HS-27A (cell line): ENCODE measurements around the gene PSMB10.
"Not testable (repeated sequence)": the region's sequence is repeated elsewhere in the genome, so short reads cannot be mapped to it uniquely, and the experiment has no call there.

ENCODE experiments used
- DNase-seq: peaks from one replicate; pipeline ENCODE4 v3.0.0-alpha.2; 2012; ENCODE audit warnings: low read depth, missing footprints

Gene PSMB10

DNA sequence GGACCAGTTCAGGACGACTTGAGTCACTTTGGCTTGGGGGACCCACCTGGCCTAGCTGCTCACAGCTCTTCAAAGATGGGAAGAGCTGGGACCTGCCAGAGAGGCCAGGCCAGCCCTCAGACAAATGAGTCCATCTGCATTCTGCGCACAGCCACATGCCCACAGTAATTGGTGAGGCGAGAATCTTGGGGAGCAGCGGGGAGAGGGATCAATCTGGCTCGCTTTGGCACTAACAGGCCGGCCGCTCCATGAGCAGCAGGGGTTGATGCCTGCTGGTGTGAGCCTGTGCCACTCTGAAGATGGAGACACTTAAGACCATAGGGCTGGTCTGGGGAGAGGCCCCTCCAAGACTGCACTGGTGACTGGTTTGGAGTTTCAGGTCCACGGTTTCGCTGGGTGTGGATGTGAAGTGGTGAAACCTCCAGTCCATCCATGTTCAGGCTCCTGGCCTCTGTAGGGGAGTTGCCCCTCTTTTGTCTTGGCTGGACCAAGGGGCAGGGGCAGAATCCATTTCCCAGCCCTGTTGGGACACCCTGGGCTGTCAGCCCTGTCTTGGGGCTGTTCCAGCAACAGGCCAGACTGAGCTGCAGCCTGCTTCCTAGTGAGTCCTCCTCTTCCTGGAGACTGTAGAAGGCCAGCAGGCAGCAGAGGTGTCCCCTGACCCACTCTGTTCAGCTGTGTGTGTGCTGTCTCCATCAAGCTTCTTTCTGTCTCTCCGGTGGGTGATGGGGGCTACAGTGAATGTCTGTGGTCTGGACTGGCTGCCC is 12.3 kb downstream of the PSMB10 start:
- DNase-seq, result no peak

DNA sequence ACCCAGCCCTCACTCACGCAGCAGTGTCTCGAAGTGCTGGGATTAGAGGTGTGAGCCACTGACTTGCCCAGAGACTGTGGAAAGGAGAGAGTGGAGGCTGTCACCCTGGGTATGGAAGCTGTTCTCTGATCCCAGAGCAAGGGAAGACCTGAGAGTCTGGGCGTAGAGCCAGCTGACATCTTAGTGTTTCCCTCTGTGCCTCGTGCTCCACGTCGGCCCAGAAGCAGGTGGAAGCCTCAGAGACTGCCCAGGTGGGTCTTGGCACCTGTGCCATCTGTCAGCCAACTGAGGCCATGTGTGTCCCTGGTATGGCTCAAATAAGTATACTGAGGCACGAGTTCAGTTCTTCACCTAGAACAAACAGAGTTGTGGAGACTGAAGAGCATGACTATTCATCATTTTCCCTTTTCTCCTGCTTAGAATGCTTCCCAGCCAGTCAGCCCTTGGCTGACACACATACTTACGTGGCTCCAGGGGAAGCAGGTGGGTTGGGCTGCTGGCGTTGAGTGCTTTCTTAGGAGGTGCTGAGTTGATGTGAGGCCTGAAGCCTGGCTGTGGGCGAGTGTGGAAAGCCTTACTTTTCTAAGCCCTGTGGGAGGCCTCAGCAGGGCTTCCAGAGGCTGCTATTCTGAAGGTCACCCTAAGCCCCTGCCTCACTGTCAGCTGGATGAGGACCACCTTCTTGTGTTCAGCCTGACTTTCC is 13.1 kb downstream of the PSMB10 start:
- DNase-seq, result no peak

DNA sequence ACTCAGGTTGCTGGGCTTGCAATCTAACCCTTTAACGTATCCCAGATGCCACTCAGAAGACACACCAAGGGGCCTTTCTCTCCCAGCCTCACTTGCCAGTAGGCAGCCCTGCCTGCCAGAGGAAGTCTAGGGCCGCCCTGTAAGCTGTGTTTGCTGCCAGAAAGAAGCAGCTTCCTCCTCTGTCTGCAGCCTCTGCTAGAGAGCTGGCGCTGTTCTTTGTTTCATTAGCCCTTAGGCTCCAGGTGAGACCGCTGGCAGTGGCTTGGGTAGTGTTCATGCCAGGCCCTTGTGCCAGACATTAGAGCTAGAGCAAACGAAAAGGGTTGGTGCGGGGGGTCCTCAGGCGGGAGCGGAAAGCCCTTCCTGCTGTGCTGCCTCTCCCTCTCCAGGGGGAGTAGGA is 13.9 kb downstream of the PSMB10 start:
- no peak for DNase-seq

DNA sequence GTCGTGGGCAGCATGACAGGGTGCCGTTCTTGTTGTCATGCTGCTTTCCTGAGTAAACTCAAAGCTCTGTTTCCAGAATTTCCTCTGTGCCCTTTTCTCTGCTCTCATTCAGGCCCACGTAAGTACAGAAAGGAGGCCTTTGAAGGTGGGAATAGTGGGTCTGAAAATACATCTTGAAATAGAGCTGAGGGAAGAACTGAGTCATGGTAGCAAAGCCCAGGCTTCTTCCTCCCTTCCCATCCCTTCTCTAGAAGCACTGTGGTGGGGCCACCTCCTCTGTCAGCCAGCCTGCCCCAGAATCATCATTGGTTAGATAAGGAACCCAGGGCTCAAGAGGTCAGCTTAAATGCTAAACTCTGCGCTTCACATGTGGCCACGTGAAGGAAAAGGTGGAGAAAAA is 14.4 kb downstream of the PSMB10 start:
- no peak for DNase-seq

DNA sequence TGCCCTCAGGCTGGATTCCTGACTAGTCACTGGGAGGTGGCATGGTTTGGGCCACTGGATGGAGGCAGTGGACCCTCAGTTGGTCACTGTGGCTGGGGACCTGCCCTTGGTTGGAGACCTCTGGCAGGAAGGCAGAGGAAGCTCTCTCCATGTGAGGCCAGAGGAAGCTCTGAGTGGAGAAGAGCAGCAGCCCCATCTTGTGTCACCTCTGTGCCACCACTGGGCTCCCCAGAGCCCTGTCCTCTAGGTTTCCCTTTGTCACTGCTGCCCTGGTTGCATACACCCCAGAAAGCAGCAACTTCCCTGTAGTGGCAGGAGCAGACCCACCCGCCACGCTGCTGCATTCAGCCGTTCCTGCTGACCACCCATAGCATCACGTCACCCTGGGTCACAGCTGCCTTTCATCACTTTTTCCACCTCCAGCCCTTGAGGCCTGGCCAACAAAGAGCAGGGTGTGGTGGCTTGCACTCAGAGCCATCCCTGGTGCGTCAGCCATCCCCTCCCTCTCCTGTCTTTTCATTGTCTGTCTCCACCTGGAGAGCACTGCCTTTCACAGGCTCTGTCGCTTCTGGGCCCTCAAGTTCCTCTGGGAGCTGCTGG is 16.9 kb downstream of the PSMB10 start:
- no peak for DNase-seq

DNA sequence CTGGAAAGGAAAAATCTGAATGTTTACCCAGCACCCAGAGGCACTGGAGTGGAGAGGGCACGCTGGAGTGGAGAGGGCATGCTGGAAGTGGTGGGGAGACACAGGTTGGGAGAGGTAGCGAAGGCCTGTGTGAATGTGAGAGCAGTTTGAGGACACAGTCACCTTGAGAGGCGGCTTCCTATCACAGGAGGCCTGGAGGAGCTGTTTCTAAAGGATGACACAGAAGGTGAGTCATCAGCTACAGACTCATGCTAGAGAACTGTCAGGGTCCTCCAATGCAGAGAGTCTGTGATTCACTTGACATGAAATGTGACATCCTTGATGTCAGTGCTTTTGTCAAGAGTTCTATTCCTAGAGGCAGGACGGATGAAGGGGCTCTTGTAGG is 18.8 kb downstream of the PSMB10 start:
- DNase-seq, result peak; percentile 53

DNA sequence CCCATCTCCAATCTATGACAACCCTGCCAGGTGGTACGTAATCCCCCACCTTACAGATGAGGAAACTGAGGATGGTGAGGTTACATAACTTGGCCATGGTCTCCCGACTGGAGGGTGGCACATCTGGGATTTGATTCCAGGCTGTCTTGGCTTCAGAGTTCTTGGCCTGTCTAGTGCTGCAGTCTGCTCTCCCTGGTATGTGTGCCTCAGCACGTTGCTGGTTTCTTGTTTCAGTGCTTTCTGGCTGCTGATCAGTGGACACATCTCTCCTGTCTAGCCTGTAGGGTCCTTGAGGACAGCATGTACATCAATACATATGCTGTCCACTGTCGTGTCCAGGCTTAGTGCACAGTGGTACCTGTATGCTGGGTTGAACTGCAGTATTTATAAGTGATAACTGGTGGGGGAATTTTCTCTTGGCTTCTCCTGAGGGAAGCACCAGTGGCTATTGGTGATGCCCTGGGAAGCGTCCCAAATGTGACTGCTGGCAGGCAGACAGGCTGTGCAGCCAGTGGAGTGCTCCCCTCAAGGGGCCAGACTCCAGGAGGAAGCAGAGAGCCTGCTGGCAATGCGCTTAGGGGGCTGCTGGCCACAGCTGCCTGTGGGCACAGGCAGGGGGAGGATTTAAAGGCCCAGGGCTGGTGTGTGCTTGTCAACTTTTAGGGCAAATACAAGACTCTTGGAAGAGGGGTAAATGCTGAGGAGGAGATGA is 19.4 kb downstream of the PSMB10 start:
- no peak for DNase-seq

DNA sequence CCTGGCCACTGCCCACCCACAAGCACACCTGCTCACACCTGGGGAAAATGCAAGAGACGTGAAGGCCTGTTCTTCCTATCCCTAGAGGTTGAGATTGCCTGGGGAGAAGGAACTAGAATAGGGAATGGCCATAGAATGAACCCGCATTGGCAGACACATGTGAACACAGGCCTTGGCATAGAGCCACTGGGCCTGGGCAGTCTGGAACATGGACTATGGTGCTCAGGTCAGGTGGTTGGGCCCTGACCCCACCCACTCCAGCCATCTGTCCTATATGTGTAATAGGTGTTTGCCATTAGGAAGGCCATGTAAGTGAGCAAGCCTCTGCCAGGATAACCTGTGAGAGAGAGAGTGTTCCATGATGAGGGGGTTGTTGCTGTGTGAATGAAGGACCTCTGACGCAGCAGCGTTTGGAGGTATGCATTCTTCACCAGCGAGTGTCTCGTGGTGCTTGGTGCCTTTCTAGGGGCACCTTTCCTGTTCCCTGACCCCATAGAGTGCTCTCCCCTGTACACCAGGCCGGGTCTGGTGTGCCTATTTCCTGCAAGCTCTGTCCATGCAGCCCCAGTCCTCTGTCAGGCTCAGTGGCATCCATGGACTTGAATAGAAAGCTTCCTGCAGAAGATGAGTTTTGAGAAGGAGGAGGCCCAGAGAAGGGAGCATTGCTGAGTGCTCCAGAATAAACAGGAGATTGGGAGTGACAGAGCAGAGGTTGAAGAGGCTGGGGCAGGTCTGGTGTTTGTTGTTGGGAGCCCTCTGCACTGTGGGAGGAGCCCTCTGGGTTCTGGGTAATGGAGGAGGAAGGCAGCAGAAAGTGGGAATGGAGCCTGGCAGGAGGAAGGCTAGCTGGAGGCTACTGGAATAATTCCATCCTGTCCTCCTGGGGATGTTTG is 20.6 kb downstream of the PSMB10 start:
- DNase-seq, result no peak

DNA sequence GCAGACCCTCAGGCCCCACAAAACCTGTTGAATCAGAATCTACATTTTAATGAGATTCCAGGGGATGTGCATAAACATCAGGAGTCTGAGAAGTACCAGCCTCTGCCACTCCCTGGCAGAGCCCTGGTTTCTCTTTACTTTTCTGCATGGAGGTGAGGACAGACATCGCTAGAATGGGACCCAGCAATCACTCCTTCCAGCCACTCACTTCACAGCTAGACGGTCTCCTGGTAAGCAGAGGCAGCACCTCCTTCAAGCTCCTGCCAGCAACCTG is 21.2 kb downstream of the PSMB10 start:
- DNase-seq, result not testable (repeated sequence)

DNA sequence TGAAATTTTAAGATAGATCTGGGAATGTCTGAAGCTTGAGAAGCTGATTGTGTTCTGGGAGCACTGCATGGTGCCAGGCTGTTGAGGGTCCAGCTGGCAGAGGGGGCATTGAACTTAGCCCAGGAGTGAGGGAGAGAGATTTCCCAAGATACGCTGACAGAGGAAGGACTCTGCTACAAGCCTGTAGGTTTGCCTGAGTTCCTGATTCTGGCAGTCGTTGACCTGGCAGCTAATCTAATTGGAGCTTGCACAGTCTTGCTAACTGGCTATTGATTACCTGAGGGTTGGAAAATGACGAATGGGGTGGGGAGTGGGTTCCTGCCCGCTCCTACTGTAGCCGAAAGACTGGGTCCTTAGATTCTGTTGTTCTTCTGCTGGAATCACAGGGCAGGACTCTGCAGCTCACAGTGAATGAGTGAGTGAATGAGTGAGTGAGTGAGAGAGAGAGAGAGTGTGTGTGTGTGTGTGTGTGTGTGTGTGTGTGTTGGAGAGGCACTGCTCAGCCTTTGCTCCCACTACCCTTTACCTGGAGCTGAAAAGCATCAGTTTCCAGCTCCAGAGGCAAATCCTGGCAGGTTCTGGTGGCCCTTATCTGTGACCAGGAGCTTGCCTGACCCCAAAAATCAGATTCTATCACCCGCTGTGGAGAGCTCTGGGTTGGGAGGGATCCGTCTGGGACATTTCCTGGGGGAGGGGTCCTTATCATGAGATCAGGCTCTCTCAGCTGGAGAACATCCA is 21.7 kb downstream of the PSMB10 start:
- no peak for DNase-seq

DNA sequence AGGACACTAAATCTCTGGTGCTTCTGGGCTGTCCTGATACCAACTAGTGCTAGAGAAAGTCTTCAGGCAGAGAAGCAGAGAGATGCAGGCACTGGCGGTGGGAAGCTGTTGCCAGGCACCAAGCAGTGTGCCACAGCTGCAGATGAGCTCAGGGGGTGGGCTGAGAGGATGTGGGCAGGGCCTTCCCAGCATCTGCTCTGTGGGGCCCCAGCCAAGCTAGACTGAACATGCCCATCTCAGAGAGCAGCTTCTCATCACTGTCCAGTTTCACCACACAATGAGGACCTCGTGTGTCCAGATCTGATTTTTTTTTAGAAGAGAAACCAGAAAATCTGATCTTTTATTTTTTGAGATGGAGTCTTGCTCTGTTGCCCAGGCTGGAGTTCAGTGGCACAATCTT is 26.5 kb downstream of the PSMB10 start:
- DNase-seq, result no peak

DNA sequence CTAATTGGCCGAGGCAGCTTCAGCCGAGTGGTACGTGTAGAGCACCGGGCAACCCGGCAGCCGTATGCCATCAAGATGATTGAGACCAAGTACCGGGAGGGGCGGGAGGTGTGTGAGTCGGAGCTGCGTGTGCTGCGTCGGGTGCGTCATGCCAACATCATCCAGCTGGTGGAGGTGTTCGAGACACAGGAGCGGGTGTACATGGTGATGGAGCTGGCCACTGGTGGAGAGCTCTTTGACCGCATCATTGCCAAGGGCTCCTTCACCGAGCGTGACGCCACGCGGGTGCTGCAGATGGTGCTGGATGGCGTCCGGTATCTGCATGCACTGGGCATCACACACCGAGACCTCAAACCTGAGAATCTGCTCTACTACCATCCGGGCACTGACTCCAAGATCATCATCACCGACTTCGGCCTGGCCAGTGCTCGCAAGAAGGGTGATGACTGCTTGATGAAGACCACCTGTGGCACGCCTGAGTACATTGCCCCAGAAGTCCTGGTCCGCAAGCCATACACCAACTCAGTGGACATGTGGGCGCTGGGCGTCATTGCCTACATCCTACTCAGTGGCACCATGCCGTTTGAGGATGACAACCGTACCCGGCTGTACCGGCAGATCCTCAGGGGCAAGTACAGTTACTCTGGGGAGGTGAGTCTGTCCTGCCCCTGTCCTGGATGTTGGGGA is 27.5 kb downstream of the PSMB10 start:
- no peak for DNase-seq

DNA sequence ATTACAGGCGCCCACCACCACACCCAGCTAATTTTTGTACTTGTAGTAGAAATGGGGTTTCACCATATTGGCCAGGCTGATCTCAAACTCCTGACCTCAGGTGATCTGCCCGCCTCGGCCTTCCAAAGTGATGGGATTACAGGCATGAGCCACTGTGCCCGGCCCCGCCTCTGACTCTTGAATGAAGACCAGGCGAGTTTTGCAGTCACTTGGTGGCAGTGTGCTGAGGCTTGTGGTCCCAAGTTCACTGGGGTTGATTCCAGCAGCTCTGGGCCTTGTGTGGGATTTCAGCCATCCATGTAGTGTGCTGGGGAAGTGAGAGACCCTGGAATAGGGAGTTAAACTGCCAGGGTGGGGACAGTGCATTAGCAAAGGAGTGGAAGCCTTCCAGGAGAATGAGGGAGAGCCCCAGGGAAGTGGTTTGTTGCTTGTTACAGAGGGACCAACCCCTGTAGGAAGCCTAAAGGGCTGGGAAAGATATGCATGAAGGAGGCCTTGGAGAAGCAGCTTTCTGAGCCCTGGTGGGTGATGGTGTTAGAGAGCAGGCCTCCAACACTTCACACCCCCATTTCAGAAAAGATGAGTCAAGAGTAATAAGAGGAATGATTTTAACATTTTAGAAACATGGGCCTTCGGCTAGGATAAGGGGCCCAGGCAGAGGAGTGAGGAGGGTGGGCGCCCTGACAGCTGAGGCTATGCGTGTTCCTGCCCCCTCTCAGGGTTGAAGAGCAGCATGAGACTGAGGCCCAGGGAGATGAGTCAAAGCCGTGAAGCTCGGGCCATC is 29.1 kb downstream of the PSMB10 start:
- DNase-seq, result no peak

DNA sequence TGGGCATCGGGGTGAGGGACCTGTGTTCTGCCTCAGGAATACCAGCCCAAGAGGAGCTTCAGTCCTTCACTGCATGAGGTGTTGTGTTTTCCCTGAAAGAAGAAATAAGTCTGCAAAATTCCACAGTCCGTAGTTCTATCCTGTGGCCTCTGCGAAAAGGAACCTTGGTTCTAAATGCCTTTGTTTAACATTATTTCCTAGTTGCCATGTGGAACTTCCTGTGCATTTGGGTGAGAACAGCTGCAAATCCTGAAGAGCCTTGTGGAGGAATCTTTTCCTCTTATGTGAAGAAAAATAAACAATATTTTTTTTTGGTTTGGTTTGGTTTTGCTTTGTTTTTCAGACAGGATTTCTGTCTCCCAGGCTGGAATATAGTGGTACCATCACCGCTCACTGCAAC is 33.8 kb downstream of the PSMB10 start:
- no peak for DNase-seq

DNA sequence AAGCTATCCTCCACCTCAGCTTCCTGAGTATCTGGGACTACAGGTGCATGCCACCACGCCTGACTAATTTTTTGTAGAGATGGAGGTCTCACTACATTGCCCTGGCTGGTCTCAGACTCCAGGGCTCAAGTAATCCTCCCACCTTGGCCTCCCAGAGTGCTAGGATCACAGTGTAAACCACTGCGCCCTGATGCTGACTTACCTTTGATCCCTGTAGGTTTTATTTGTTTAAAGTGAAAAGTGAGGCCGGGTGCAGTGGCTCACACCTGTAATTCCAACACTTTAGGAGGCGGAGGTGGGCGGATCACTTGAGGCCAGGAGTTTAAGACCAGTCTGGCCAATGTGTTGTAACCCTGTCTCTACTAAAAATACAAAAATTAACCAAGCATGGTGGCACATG is 34.9 kb downstream of the PSMB10 start:
- no peak for DNase-seq

DNA sequence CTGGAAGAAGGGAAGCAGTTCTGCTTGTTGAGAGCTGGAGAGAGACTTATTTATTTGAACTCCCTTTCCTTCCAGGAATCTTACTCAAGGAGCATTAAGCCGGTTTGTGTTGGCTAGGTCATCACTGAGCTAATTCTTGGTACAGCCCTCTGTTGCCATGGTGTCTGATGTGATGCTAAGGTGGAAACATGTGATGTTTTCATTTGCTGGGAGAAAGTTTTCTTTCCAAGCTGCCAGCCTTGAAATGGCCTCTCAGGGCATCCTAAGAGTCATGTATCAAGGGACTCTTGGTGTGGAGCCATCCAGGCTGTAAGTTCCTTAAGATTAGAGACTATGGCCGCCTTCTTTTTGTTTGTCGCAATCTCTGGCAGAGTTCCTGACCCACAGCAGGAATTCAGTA is 39.4 kb downstream of the PSMB10 start:
- DNase-seq, result no peak

DNA sequence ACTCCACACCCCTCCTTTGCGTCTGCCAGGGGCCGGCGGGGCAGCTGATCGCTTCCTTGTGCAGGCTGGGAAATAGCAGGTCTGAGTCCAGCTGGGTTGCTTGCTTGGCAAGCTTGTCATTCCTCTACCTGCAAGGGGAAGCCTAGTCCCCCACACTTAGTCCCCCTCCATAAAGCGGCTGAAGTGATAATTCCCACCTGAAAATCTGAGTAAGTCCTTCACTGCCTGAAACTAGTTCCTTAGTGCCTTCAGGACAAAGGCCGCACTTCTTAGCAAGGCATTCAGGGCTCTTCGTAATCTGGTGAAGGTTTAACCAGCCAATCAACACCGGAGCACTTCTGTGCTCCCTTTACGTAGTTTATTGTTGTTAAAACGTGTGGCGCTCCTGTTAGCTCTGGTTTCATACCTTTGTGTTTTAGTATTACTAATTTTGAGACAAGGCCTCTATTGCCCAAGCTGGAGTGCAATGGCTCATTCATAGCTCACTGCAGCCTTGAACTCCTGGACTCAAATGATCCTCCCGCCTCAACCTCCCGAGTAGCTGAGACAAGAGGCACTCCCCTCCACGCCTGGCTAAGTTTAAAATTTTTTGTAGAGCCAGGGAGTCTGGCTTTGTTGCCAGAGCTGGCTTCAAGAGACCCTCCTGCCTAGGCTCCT is 42.8 kb downstream of the PSMB10 start:
- DNase-seq, result no peak

DNA sequence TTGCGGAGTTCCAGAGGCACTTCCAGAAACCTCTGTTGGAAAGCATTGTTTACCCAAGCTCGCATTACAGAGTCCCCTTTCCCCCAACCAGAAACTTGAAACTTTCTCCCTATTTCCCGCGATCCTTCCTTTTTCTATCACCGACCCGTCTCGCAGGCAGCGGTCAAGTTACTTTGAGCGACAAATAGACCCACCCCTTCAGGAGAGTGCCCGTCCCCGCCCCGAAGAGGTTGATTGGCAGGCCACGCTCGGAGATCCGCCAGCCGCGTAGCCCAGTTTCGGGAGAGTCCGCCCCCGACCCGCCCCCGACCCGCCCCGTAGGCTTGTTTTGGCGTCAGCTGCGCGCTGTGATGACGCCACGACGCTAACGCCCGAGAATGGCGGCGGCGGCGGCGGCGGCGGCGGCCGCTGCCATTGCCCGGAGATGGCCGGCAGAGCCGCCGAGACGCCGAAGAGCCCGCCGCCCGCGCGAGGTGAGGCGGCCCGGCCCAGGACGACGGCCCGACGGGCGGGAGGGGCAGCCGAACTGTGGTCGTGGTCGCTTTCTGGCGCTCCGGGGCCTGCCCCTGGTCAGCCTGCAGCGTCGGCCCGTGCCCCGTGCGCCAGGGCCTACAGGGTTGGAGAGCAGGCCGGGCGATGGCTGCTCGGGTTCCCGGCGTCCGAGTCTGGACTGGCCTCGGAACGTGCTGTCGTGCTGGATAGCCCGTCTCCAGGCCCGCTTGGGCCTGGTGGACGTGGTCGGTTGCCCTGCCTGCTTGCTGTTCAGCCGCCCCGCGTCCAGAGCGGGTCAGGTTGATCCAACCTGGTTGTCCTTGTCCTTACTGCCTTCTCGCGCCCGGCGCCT is 43.5 kb downstream of the PSMB10 start, which contains the start of gene PSKH1:
Gene PSKH1, plus strand, starts transcription at position 356 of the 844 bp plus-strand sequence. CDS start 15,496 bp downstream, outside the sequence.
- peak; percentile 81 for DNase-seq
